Adrenal gland (tissue), 5 donors: ENCODE data around the gene TP53I11.

ENCODE experiments used
- POLR2A ChIP-seq, 2 donors: fragments of 450-650 bp; IDR thresholded peaks; one replicate each; pipeline ENCODE4 v1.6.1; 2017; ENCODE audit warnings: antibody characterized with exemption in 2 of 2, mild to moderate bottlenecking in 2 of 2, moderate library complexity in 1 of 2
- TF ChIP-seq, protein P1 (sequence below), 6 experiments: fragments of 450-650 bp in 4 of 6; fragments of 200-600 bp in 2 of 6; sonication (generic) in 1 of 6; IDR thresholded peaks; 1 replicate in 5 of 6; 2 replicates in 1 of 6; pipeline versions ENCODE4 v1.5.1 to v1.8.0; 2016 to 2021; ENCODE audit warnings: antibody characterized with exemption in 6 of 6, mild to moderate bottlenecking in 2 of 6, moderate library complexity in 1 of 6
- donor health status: DM: no; HTN: no; CAD: no.

- TF ChIP-seq, protein P1, sequence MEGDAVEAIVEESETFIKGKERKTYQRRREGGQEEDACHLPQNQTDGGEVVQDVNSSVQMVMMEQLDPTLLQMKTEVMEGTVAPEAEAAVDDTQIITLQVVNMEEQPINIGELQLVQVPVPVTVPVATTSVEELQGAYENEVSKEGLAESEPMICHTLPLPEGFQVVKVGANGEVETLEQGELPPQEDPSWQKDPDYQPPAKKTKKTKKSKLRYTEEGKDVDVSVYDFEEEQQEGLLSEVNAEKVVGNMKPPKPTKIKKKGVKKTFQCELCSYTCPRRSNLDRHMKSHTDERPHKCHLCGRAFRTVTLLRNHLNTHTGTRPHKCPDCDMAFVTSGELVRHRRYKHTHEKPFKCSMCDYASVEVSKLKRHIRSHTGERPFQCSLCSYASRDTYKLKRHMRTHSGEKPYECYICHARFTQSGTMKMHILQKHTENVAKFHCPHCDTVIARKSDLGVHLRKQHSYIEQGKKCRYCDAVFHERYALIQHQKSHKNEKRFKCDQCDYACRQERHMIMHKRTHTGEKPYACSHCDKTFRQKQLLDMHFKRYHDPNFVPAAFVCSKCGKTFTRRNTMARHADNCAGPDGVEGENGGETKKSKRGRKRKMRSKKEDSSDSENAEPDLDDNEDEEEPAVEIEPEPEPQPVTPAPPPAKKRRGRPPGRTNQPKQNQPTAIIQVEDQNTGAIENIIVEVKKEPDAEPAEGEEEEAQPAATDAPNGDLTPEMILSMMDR (IDR thresholded peaks at IDR 0.05): no peak
- no peak for TF ChIP-seq POLR2A (IDR thresholded peaks at IDR 0.05)
Measured at GRCh38 chr11:44928816-44929215, 21.9 kb downstream of the TP53I11 start.
